GM19328 (cell line): Measurements from ENCODE around the gene RUNX2.

Experiments
- ATAC-seq: cut with Tn5 transposase; IDR thresholded peaks from one replicate; pipeline ENCODE4 v1.9.1; 2021; ENCODE audit warnings: mild to moderate bottlenecking, moderate library complexity; ENCODE audit not compliant: unreplicated experiment

Gene RUNX2

DNA sequence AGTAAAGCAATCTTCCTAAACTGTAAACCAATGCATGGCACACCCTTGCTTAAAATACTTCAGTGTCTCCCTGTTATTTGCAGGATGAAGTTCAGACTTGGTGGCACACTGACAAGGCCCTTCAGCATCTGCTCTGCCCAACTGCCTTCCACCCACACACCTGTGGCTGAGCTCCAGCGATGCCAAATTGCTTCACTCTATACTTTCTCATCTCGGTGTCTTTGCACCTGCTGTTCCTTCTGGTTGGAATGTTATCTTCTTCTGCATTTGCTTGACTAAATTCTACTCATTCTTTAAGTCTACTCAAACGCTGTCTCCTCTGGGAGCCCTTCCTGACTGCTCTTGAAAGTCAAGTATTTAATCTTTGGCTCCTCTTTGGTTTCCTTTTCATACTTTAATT, 149.7 kb downstream of the RUNX2 start:
- ATAC-seq: no peak

DNA sequence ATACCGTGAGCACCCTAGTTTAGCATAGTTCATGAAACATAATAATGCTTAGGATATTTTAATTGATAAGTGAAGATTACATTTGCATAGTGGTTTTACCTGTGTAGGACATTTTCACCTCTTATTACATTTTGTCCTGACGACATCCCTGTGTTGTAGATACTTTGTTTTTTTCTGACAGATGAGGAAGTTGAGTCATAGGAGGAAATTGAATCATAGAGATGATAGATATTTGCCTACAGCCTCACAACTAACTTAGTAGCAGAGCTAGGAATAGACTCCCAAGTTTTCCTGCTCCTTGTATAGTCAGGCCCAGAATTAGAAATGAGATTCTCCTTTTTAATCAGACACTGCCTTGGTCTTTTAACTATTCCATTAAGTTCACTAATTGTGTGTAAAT, 150.1 kb downstream of the RUNX2 start:
- ATAC-seq: no peak

DNA sequence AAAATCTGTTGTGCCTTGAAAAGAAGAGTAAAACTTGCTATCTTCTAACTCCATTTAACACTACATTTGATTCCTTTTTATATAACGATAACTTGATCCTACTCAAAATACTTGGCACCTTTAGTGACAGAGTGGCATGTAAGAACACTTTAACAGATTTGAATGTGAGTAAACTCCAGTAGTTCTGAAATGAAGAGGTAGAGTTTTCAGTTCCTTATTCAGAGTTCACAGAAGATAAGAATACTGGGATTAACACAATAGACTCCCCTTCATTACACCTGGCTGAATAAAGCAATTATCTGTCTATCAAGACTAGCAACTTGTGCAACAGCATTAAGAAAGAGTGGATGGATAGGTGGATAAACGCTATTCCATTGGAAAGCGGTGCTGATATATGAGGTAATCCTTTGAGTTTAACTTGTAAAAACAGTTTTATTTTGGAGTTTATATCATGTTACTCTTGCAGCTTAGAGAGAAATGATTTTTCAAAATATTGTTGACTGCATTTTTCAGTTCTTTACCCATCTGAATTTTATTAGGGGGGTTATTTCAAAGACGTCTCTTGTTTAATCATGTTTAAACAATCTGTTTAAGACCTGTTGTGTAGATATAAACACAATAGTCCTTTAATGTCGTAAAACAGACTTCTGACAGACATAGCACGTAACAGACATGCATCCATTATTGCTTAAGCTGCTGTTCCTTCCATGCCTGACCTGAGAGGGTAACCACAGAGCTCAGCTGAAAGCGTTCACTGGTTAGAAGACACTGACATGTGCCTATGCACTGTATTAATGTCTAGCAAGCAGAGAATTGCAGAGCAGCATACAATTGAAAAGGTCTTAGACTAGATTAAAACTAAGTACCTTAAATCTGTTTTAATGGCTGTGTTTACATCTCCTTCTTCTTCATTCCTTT, 152.0 kb downstream of the RUNX2 start:
- no peak for ATAC-seq

DNA sequence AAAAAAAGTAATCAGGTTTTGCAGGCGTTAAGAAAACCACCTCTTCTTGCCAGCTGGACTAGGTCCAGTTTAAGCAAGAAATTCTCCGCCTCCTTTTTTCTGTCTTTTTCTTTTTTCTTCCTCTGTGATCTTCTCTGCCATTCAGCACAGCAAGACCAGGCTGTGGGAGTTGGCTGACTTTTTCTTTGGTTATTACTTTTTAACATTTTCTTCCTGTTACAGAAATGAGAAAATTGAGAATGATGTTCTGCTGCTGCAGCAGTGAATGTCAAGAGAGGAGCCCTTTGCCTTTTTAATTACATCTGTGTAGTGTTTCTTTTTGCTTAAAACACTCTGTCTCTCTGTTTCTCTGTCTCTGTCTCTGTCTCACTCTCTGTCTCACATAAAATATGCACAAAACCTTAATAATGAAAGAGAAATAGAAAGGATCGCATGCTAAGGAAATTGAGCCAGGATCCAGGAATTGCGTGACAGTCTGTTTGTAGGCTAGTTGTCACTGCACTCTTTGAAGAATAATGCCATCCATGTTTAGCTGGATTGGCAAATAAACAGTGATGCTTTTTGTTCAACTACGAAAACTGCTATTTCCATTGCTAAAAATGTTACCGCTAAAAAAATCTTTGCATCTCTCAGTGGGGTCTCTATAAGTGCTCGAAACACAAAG, 152.8 kb downstream of the RUNX2 start:
- no peak for ATAC-seq

DNA sequence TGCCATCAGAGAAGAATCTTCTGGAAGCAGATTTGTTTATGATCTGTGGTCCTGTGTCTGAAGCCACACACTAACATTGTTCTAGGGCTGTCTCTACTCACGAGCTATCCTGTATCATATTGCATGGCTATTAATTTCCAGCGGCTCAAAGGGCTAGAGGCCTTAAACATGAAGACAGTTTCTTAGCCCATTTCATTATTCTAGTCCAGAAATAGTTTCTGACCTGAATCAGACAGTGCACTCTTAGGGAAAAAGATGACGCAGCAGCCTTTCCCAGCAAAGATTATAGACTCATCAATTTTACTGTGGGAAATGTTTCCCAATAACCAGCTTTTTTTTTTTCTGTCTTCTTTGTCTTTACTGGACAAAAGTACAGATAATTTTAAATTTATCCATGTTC, 154.9 kb downstream of the RUNX2 start:
- no peak for ATAC-seq

DNA sequence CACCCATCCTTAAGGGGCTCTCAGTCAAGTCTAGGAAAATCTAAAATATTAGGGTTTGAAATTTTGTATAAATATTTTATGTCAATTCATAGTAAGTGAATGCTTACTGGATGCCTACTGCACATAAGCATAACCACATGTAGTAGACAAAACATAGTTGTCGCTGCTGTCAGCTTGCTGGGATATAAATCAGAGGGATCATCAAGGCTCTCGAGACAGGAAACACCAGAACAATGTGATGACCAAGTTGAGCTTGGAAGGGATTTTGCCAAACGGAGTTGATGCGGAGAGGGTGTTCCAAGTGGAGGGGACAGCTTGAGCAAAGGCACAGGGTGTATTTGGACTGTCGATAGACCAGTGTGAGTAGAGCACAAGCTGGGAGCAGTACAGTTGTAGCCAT, 155.4 kb downstream of the RUNX2 start:
- ATAC-seq: no peak

DNA sequence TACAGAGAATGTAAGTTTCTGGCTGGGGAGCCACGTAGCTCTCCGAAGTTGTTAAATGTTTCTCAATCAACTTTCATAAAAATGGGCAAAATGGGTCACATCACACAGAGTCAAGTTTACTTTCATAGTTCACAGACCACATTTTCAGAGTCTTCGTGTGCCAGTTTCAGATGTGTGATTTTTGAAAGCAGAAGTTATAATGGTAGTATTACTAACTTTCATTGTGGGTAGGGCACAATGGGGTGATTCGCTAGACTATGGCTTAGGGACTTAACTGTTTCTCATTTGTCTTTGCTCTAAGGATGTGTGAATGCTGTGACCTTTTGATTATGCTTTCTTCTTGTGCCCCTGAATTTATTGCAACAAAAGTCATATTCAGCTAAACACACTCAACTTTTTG, 158.6 kb downstream of the RUNX2 start:
- ATAC-seq: no peak

DNA sequence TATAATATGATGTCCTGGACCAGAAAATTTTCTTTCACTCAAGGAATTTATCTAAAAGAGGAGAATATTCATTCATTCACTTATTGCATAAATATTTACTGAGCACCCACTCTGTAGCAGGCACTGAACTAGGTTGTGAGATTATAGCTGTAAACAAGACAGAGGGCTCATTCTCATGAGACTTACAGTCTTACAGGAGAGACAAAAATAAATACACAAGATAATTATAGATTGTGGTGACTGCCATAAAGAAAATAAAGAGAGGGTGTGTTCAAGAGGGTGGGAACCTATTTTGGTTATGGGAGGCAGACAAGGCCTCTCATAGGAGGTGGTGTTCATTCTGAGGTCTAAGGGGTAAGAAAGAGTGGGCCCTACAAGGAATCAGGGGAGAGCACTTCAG, 159.5 kb downstream of the RUNX2 start:
- no peak for ATAC-seq

DNA sequence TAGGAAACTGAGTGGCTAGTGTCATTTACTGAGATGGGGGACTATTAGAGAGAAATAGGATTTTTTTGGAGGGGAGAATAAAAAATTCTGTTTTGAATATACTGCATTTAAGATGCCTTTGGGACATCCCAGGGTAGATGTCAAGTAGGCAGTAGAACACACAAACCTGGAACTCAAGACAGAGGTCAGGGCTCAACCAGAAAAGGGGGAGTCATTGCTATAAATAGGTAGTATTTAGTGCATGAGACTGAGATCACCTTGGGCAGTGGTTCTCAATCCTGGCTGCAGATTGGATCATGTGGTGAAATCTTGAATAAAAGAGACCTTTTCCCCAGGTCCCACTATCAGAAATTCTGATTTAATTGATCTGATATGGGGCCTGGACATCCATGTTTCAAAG, 160.1 kb downstream of the RUNX2 start:
- ATAC-seq: no peak

DNA sequence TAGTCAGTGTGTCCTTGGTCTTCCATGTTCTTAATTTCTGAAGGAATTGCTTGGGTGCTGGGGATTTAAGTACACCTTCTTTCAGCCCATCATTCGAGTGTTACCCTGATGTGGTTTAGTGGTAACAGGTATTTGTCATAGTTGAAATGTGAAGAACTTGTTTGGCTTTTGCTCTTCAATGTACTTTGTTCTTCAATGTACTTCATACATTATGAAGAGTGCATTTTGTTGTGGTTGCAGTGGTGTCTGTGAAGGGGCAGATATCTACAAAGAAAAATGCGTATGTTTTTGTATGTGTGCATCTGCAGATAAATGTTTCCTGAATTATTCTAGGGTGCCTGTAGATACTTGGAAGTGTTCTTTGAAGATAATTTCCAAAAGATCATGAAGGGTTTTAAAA, 160.8 kb downstream of the RUNX2 start:
- no peak for ATAC-seq

DNA sequence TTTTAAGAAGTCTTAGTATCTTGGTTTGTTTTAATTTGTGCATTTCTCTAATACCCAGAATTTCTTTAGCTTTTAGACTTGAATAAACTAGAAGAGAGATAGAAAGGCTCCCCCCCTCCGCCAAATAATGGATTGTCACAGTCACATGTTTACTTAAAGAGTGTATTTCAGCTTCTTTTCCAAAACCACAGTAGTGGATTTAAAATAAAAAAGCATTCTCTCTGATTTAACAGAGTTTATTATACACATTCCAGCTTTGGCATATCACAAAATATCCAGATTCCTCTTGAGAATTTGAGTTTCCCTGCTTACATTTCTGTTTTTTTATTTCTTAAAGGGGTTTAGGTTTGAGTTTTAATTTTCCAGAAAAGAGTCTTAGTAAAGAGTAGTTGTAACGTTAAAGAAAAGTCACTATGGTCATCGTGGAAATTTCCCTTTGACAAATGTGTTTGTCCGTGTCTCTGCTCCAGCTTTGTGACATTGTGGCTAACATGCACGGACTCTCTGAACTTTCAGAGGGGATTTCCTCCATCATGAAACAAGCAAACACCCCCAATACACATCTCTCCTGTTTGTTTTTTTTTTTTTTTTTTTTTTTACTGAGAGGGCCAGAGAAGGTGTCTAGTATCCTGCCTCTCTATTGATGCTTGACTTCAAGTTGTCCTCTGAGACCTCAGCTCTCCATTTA, 163.1 kb downstream of the RUNX2 start:
- ATAC-seq: no peak

DNA sequence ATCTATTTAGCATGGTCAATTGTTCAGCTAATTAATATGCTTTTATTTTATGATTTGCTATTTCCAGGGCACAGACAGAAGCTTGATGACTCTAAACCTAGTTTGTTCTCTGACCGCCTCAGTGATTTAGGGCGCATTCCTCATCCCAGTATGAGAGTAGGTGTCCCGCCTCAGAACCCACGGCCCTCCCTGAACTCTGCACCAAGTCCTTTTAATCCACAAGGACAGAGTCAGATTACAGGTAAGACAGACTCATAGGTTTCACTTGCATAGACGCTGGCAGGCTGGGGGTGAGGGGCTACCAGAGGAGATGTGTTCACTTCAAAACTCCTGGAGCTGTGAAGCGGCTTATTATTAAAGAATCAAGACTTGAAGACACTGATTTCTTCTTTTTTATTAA, 163.7 kb downstream of the RUNX2 start:
- ATAC-seq: no peak

DNA sequence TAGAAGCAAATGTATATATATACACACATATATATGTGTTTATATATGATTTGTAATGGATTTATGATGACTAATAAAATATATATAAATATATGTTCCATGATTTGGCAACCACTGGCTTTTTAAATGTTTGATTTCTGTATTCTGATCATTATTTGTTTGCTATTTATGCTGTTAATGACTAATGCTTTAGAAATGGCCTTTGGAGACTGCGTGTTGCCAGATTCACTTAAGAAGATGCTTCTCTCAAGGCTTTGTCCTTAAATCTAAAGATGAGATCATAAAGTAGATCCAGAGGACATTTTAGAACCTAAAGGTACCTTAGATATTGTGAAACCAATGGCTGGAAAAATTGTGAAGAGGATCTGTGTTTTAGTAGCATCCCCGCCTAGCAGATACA, 165.6 kb downstream of the RUNX2 start:
- ATAC-seq: no peak

DNA sequence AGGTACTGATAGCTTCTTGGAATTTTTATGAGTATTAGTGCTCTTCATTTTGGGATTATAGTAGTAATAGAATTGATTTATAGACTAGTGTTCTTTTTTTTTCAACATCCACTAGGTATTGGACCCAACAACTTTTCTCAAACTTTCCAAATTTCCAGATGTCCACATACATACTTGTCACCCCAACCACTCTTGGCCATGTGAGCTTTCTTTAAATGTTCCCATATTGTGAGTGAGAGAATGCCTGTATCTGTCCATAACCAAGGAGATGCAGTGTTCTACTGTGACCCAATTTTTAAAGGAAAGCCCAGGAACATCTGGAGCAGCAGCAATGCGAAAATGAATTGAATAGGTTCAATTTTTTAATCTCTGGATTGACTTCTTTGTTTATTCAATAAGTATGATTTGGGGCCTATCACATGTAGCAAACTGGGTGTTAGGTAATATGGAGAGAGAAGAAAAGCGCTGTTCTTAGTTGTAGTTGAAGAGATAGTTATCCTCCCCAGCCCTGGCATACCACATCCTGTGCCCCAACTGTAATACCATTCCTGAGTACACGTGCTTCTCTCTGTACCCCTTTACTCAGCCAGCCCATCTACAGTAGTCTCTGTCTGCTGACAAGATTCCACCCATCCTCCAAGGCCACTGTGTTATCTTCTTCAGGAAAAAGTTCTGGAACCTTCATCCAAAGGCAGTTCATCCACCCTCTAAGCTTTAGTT, 166.4 kb downstream of the RUNX2 start:
- no peak for ATAC-seq

DNA sequence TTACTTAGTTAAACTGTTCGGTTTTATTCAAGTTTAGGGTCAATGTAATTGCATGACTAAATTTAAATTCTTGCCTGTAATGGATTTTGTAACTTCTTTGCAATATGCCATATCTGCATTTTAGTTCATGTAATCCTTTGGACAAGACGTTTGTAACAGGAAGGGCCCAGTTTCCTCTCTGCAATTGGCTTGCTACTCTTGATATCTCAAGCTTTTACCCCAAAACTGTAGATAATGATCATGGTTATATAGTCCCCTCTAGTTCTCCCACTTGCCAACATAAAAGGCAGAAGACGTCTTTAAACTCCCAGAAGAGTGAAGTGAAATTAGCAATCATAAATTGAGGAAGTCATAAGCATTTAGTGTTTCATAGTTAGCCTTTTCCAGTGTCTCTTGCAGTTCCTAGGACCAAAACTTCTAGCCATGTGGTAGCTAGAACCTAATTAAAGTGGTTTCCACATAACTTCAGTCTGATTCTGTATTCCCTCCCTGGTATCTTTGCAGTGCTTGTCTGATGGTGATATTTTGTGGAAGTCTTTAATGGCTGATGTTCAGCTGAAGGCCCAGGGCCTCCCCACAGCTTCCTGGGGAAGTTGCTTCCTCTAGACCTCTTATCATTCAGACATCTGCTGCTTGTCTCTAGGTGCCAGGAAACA, 167.4 kb downstream of the RUNX2 start:
- no peak for ATAC-seq

DNA sequence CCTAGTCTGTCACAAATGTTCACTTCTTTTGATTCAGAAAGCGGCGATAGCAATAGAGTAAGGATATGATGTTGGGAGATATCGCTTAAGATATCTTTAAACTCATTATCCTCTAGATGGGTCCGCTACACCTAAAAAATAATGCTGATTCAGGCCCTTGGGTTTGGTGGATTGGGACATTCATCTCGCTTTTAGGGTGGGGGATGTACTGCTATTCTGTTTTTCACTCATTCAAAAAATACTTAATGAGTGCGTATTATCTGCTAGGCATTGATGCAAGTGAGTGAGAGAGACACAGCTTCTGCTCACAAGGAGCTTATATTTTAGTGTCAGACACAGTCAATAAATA, 167.9 kb downstream of the RUNX2 start:
- ATAC-seq: no peak

DNA sequence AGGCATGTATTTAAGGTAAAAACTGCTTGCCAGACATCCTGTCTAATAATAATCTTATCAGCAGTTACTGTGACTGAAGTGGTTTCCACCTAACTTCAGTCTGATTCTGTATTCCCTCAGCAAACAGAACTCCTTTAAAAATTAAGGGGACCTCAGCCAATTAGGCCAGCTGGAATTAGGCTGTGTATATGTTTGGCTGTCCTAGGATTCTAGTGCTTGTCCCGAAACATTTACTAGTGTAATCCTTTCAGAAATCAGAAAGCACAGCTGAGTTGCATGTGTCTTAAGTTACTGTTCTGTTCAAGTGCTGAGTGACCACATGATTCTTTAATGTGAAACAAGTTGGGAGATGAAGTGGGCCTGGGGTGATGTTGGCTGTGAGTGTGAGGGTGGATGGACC, 170.5 kb downstream of the RUNX2 start:
- ATAC-seq: no peak

DNA sequence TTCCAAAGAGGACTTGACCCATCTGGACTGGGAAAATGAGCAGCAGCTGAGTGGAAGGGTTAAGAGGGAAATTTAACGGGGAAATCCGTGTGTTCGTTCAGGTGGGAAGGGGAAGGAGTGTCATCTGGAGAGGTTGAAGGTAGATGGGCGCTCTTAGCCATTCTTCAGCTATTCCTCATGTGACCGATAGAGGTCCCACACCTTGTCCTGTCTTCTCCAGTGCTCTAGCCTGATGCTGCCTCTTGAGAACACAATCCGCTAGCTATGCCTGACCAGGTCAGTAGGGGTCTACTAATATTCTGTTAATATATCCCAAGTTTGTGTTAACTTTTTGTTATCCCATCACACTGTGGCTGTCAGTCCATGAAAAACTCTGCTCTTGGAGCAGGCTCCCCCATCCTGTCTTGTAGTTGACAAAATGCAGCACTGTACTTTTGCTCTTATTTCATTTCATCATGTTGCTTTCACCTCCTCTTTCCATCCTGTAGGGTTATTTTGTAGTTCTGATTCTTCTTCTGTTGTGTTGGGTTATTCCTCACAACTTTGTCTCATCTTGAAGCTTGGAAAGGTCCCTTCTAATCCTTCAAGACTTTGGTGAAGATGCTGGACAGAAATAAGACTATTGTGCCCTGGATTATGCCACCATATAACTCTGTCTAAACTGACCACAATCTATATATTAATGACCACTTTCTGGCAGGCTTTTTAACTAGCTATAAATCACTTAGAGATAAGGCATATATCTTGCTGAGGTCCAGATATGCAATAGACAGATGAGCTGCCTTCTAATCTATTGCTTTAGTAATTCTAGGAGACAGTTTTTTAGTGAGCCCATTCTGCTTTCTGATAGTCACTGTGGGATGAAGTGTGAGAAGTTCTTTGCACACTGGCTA, 173.0 kb downstream of the RUNX2 start:
- ATAC-seq: no peak

DNA sequence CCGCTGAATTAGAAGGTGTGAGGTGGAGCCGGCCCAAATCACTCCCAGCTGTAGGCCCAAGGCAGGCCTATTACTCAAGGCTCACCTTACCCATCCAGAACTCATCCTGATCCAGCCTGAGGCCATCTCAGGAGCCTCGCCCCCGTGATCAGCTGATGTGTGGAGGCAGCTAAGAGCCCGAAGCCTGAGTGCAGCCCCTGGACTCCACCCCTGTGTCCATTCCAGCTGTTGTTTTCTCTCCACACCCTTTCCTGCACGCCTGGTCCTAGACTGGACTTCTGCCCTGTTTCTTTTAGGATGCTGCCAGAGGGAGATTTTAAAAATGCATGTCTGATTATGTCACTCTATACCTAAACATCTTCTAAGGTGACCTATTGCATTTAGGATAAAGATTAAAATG, 174.3 kb downstream of the RUNX2 start:
- no peak for ATAC-seq

DNA sequence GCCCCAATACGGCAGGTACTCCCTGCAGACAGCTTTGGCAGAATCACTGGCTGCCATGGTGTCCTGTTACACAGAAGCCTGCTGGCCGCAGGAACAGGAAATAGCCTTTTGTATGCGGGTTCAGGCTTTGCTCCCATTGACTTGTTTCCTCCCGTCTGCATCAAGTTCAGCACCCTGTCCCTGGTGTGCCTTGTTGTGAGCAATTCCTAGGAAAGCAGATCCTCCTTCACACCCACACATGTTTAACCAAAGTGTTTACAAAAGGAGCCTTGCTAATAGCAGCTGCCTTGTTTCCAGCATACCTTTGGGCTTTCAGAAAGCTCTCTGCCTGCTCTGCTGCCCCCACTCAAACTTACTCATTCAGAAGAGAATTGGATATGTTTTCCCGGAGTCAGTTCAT, 176.8 kb downstream of the RUNX2 start:
- no peak for ATAC-seq
